HepG2 (cell line): Measurements from ENCODE around the gene SYTL2. TPM values are rescaled to one million over a fixed set of nuclear protein-coding genes. Genes with fewer than 3 reads are reported as not detected.

Source experiments
- CBX5 ChIP-seq: sonication (generic); formaldehyde crosslinking; IDR thresholded peaks from 2 replicates; pipeline ENCODE4 v1.4.0; 2020; ENCODE audit warnings: missing genetic modification reagents, borderline replicate concordance
- GFI1 ChIP-seq: sonication (generic); formaldehyde crosslinking; IDR thresholded peaks from 2 replicates; pipeline ENCODE4 v1.5.0; 2020; ENCODE audit warnings: missing genetic modification reagents, mild to moderate bottlenecking, borderline replicate concordance
- GRHL1 ChIP-seq: sonication (generic); formaldehyde crosslinking; conservative IDR thresholded peaks from 2 replicates; pipeline ENCODE4 v1.8.0; 2022; ENCODE audit warnings: missing genetic modification reagents
- ISX ChIP-seq: sonication (generic); formaldehyde crosslinking; conservative IDR thresholded peaks from 2 replicates; pipeline ENCODE4 v1.5.0; 2020; ENCODE audit warnings: missing genetic modification reagents
- KLF15 ChIP-seq: sonication (generic); formaldehyde crosslinking; IDR thresholded peaks from 2 replicates; pipeline ENCODE4 v1.8.1; 2023; ENCODE audit warnings: borderline replicate concordance, mild to moderate bottlenecking, inconsistent platforms, missing genetic modification reagents, mixed read lengths
- MAF1 ChIP-seq: sonication (generic); formaldehyde crosslinking; IDR thresholded peaks from 2 replicates; pipeline ENCODE4 v1.5.0; 2020; ENCODE audit warnings: missing genetic modification reagents, borderline replicate concordance
- NR2C2 ChIP-seq: sonication (generic); formaldehyde crosslinking; IDR thresholded peaks from 2 replicates; pipeline ENCODE4 v1.4.0; 2020; ENCODE audit warnings: missing genetic modification reagents, mild to moderate bottlenecking, moderate library complexity, borderline replicate concordance
- PLRG1 ChIP-seq: fragments of 450-650 bp; conservative IDR thresholded peaks from 2 replicates; pipeline ENCODE4 v1.6.1; 2016
- RFXANK ChIP-seq: IDR thresholded peaks from 2 replicates; pipeline ENCODE4 v1.6.1; 2016
- RXRB ChIP-seq: IDR thresholded peaks from 2 replicates; pipeline ENCODE4 v1.6.1; 2016; ENCODE audit warnings: borderline replicate concordance, missing genetic modification reagents, missing compliant biosample characterization
- TFE3 ChIP-seq: IDR thresholded peaks from 2 replicates; pipeline ENCODE4 v1.6.1; 2016
- ZBTB38 ChIP-seq: sonication (generic); formaldehyde crosslinking; IDR thresholded peaks from 2 replicates; pipeline ENCODE4 v1.5.1; 2020; ENCODE audit warnings: mild to moderate bottlenecking, missing genetic modification reagents
- ZNF878 ChIP-seq: sonication (generic); formaldehyde crosslinking; IDR thresholded peaks from 2 replicates; pipeline ENCODE4 v1.8.1; 2023; ENCODE audit warnings: mild to moderate bottlenecking, missing genetic modification reagents, moderate library complexity
- polyA plus RNA-seq, 8 experiments: library from polyadenylated mRNA; depleted of rRNA in 3 of 8; stranded (reverse) in 7 of 8; unstranded in 1 of 8; fragments of >200 nt; fragmentation: Illumina TruSeq in 4 of 8; extraction: Trizol in 4 of 8; gene quantifications; 2 replicates each; pipeline versions ENCODE4 v1.2.1 to v1.2.3, GENCODE V29; 2011 to 2016; ENCODE audit warnings: low read depth in 4 of 8, missing spikeins in 1 of 8, mixed read lengths in 1 of 8; ENCODE audit not compliant: insufficient read depth in 1 of 8
- total RNA-seq, 5 experiments: library from RNA; depleted of rRNA; stranded (reverse); fragments of >200 nt; fragmentation: Illumina TruSeq; extraction: Trizol; gene quantifications; 2 replicates each; pipeline ENCODE4 v1.2.3, GENCODE V29; 2016; ENCODE audit warnings: low read depth in 1 of 5
- TF ChIP-seq, protein P1 (sequence below): sonication (generic); formaldehyde crosslinking; IDR thresholded peaks from 2 replicates; pipeline ENCODE4 v1.5.1; 2020; ENCODE audit warnings: mild to moderate bottlenecking, missing genetic modification reagents, moderate library complexity
- TF ChIP-seq, protein P2 (sequence below): sonication (generic); formaldehyde crosslinking; IDR thresholded peaks from 2 replicates; pipeline ENCODE4 v1.5.0; 2020; ENCODE audit warnings: mild to moderate bottlenecking, missing genetic modification reagents
- TF ChIP-seq, protein P3 (sequence below): sonication (generic); formaldehyde crosslinking; IDR thresholded peaks from 2 replicates; pipeline ENCODE4 v1.4.0; 2020; ENCODE audit warnings: missing genetic modification reagents

The SYTL2 gene
- total and polyA plus RNA-seq, 2 of the 13 experiments (the other 11 are each of a cell fraction or from before 2014, with no cell fraction given), result 0.77 to 0.90 TPM

- TF ChIP-seq RXRB (CRISPR knock-in tag) (peak; percentile 37; the same call in 1 of the 2 replicates), MAF1 (CRISPR knock-in tag) (no peak), PLRG1 (no peak), GFI1 (CRISPR knock-in tag) (no peak), NR2C2 (CRISPR knock-in tag) (peak; percentile 69), KLF15 (CRISPR knock-in tag) (0 out of 2 replicates have a peak, but pooled peaks have one; percentile 80), TFE3 (CRISPR knock-in tag) (0 out of 2 replicates have a peak, but pooled peaks have one; percentile 40), ISX (CRISPR knock-in tag) (0 out of 2 replicates have a peak, but pooled peaks have one; percentile 50), RFXANK (no peak), ZNF878 (CRISPR knock-in tag) (0 out of 2 replicates have a peak, but pooled peaks have one; percentile 57), CBX5 (CRISPR knock-in tag) (no peak), ZBTB38 (CRISPR knock-in tag) (peak; percentile 56; the same call in 1 of the 2 replicates), GRHL1 (no peak)
- TF ChIP-seq, protein P1, sequence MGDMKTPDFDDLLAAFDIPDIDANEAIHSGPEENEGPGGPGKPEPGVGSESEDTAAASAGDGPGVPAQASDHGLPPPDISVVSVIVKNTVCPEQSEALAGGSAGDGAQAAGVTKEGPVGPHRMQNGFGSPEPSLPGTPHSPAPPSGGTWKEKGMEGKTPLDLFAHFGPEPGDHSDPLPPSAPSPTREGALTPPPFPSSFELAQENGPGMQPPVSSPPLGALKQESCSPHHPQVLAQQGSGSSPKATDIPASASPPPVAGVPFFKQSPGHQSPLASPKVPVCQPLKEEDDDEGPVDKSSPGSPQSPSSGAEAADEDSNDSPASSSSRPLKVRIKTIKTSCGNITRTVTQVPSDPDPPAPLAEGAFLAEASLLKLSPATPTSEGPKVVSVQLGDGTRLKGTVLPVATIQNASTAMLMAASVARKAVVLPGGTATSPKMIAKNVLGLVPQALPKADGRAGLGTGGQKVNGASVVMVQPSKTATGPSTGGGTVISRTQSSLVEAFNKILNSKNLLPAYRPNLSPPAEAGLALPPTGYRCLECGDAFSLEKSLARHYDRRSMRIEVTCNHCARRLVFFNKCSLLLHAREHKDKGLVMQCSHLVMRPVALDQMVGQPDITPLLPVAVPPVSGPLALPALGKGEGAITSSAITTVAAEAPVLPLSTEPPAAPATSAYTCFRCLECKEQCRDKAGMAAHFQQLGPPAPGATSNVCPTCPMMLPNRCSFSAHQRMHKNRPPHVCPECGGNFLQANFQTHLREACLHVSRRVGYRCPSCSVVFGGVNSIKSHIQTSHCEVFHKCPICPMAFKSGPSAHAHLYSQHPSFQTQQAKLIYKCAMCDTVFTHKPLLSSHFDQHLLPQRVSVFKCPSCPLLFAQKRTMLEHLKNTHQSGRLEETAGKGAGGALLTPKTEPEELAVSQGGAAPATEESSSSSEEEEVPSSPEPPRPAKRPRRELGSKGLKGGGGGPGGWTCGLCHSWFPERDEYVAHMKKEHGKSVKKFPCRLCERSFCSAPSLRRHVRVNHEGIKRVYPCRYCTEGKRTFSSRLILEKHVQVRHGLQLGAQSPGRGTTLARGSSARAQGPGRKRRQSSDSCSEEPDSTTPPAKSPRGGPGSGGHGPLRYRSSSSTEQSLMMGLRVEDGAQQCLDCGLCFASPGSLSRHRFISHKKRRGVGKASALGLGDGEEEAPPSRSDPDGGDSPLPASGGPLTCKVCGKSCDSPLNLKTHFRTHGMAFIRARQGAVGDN (CRISPR knock-in tag), result peak; percentile 92
- TF ChIP-seq, protein P2, sequence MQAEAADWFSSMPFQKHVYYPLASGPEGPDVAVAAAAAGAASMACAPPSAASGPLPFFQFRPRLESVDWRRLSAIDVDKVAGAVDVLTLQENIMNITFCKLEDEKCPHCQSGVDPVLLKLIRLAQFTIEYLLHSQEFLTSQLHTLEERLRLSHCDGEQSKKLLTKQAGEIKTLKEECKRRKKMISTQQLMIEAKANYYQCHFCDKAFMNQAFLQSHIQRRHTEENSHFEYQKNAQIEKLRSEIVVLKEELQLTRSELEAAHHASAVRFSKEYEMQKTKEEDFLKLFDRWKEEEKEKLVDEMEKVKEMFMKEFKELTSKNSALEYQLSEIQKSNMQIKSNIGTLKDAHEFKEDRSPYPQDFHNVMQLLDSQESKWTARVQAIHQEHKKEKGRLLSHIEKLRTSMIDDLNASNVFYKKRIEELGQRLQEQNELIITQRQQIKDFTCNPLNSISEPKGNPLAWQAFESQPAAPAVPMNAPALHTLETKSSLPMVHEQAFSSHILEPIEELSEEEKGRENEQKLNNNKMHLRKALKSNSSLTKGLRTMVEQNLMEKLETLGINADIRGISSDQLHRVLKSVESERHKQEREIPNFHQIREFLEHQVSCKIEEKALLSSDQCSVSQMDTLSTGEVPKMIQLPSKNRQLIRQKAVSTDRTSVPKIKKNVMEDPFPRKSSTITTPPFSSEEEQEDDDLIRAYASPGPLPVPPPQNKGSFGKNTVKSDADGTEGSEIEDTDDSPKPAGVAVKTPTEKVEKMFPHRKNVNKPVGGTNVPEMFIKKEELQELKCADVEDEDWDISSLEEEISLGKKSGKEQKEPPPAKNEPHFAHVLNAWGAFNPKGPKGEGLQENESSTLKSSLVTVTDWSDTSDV (CRISPR knock-in tag), result 0 out of 2 replicates have a peak, but pooled peaks have one; percentile 54
- TF ChIP-seq, protein P3, sequence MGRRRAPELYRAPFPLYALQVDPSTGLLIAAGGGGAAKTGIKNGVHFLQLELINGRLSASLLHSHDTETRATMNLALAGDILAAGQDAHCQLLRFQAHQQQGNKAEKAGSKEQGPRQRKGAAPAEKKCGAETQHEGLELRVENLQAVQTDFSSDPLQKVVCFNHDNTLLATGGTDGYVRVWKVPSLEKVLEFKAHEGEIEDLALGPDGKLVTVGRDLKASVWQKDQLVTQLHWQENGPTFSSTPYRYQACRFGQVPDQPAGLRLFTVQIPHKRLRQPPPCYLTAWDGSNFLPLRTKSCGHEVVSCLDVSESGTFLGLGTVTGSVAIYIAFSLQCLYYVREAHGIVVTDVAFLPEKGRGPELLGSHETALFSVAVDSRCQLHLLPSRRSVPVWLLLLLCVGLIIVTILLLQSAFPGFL, result 0 out of 2 replicates have a peak, but pooled peaks have one; percentile 41
Measured at GRCh38 chr11:85664615-85665481, 146.1 kb downstream of the SYTL2 start, which contains the start of gene CREBZF (continued).
